Measurements from ENCODE around the gene WFIKKN2.

- TF ChIP-seq CTCF (conservative IDR thresholded peaks at IDR 0.05; ENCODE audit: low read depth, low read length) (no peak), EZH2phosphoT487 (IDR thresholded peaks at IDR 0.05; ENCODE audit: borderline replicate concordance, low read length) (no peak)
Observed at GRCh38 chr17:50840311-50840851, 5.0 kb downstream of the WFIKKN2 start.

Measured in PC-3 (cell line).